HG02981 (cell line): ENCODE measurements around the gene AP4E1.
"Not testable (repeated sequence)": the region's sequence is repeated elsewhere in the genome, so short reads cannot be mapped to it uniquely, and the experiment has no call there.

Source experiments
- ATAC-seq: cut with Tn5 transposase; IDR thresholded peaks from one replicate; pipeline ENCODE4 v1.9.1; 2021; ENCODE audit warnings: mild to moderate bottlenecking, moderate library complexity; ENCODE audit not compliant: unreplicated experiment

The AP4E1 gene

GRCh38 chr15:51011212-51011611 lies 102.7 kb downstream of the AP4E1 start:
- ATAC-seq, result no peak

- ATAC-seq, result no peak
Observed at GRCh38 chr15:51016615-51017014, 108.1 kb downstream of the AP4E1 start.

- no peak for ATAC-seq
Observed at GRCh38 chr15:51022206-51022605, 113.7 kb downstream of the AP4E1 start.

GRCh38 chr15:51023499-51023898 lies 115.0 kb downstream of the AP4E1 start:
- ATAC-seq, result no peak

GRCh38 chr15:51024735-51025453 lies 116.4 kb downstream of the AP4E1 start:
- ATAC-seq, result no peak

GRCh38 chr15:51025454-51025846 lies 117.0 kb downstream of the AP4E1 start:
- no peak for ATAC-seq

GRCh38 chr15:51030649-51031316 lies 122.3 kb downstream of the AP4E1 start:
- no peak for ATAC-seq

GRCh38 chr15:51037474-51037873 lies 129.0 kb downstream of the AP4E1 start:
- not testable (repeated sequence) for ATAC-seq

- ATAC-seq, result no peak
Observed at GRCh38 chr15:51038162-51038973, 129.9 kb downstream of the AP4E1 start.

GRCh38 chr15:51038974-51039319 lies 130.5 kb downstream of the AP4E1 start:
- ATAC-seq, result no peak

- ATAC-seq, result no peak
Observed at GRCh38 chr15:51044037-51044727, 135.7 kb downstream of the AP4E1 start.

GRCh38 chr15:51046016-51046415 lies 137.5 kb downstream of the AP4E1 start:
- no peak for ATAC-seq

GRCh38 chr15:51046799-51047449 lies 138.4 kb downstream of the AP4E1 start:
- no peak for ATAC-seq

GRCh38 chr15:51048308-51048707 lies 139.8 kb downstream of the AP4E1 start:
- no peak for ATAC-seq

GRCh38 chr15:51049081-51049480 lies 140.6 kb downstream of the AP4E1 start:
- ATAC-seq, result no peak

GRCh38 chr15:51051776-51052175 lies 143.3 kb downstream of the AP4E1 start:
- no peak for ATAC-seq

- ATAC-seq, result no peak
Observed at GRCh38 chr15:51053571-51053970, 145.1 kb downstream of the AP4E1 start.

GRCh38 chr15:51054535-51054934 lies 146.1 kb downstream of the AP4E1 start:
- no peak for ATAC-seq
